GDM1 (cell line): ENCODE results near the gene TMEM175.
"Not testable (repeated sequence)": the region's sequence is repeated elsewhere in the genome, so short reads cannot be mapped to it uniquely, and the experiment has no call there.

Experiments
- DNase-seq: peaks from one replicate; lab custom pipeline; 2025; lab: John Stamatoyannopoulos, UW

TMEM175 gene

DNA sequence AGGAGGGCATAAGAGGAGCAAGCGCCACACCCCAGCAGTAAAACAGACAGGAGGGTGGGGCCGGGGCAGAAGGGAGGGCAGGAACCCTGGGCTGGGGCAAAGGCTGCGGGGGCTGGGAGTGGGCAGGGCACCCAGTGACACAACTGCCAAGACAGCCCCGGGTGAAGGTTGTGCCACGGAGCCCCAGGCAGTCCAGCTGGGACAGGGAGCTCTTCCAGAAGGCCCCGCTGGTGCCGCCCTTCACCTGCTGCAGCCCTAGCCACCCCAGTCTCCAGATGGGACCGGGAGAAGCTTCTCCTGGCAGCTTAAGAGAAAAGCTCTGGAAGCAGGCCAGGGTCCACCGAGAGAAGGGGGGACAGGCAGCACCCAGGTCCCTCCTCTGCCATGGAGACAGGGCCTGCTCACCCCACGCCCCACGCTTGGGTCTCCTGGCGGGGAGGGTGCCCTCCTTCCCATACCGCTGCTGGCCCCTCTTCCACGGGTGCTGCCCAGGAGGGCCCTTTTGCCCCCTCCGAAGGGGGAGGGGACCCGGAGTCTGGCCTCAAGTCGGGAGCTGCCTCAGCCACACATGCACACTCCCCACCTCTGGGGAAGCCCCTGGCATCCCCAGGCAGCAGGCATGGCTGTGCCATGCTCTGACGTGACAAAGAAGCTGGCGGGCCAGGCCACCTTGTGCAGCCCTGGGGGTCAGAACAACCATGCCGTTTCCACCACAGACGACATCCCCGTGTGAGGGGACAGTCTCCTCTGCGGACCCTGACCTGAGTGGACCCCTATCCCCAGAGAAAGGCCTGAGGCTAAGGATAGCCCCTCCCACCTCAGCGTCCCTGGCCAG is 39.6 kb downstream of the TMEM175 start:
- no peak for DNase-seq

DNA sequence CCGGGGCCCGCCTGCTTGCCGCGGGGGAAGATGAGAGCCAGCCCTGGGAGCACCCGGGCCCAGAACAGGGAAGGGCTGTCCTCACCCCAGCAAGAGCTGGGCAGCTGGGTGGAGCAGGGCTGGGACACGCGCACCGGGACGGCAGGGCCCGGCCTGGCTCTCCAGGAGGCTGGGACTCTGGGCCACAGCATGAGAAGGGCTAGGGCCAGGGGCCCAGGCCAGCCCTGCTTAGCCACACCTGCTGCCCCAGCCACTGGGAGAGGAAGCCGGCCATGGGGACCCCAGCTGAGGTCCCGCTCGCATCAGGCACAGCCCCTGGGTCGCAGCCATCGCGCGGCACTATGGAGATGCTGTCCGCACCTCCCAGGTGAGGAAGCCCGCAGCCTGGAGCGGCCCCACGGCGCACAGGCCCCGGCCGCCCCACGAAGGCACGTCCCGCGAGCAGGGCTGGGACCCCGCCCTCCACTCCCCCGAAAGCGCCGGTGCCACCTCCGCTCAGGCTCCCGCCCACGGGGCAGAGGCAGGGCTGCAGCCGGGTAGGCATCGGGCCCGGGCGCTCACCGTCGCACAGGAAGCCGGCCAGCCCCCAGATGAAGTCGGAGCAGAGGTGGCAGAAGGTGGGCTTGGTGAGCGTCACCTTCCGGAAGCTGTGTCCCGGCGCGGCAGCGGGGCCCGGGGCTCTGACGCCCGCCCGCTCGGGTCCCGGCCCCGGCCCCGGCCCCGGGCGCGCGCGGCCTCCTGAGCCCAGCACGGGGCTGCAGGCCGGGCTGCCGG is 40.6 kb downstream of the TMEM175 start:
- no peak for DNase-seq

DNA sequence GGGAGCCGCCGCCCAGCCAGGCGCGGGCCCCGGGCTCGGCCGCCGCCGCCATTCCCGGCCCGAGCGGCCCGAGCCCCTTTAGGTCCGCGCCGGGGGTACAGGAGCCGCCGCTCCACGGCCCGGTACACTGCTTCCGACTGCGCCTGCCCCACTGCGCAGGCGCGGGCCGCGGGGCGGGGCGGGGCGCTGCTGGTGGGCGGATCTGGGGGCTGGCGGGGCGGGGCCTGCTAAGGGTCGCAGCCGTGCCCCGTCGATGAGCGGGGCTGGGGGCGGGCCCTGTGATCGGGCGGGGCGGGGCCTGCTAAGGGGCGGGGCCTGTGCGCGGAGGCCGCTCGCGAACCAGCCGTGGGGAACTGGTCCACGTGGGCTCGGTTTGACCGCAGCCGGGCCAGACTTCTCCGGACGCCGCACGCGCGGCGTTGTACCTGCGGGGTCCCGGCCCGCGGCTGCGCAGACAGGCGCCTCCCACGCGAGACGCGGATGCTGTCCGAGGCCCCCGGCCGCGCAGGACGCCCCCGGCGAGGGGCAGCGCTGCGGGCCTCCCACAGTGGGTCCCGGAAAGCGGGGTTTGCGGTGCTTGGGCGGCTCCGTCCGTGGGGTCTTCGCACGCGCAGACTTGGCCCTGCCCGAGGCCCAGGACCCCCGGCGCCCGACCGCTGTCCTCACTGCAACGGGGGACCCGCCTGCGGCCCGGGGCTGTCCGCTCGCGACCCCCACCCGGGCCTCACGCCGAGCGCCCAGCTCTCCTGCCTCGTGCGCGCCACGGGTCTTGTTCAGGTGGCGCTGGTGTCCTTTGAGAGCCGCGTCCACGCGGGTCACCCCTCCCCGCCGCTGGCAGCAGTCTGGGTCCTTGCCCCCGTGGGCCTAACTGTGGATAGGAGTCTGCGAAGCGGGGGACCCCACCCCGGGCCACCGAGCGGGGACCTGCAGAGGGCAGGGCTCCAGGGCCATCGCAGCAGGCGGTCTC is 41.5 kb downstream of the TMEM175 start, which contains the start of gene DGKQ:
TSS of gene DGKQ (minus strand) at position 139 of the 967 bp plus-strand sequence. CDS start at position 52, 87 bp downstream.
- peak; percentile 81 for DNase-seq

DNA sequence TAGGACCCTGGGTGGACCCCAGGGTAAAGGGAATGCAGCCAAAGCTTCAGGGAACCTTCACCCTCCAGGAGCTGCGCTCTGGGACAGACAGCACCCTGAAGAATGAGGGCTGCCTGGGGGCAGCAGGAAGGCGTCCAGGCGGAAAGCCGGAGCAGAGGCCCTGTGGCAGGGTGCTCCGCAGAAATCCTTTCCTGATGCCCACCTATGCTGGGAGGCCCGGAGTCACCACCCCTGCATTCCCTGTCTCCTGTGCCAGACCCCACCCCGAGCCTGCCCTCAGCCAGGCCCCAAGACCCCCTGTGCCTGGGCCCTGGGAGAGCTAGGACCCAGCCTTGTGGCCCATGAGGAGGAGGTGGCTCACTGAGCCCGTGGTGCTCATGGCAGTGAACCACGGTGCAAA is 42.4 kb downstream of the TMEM175 start:
- DNase-seq: no peak

DNA sequence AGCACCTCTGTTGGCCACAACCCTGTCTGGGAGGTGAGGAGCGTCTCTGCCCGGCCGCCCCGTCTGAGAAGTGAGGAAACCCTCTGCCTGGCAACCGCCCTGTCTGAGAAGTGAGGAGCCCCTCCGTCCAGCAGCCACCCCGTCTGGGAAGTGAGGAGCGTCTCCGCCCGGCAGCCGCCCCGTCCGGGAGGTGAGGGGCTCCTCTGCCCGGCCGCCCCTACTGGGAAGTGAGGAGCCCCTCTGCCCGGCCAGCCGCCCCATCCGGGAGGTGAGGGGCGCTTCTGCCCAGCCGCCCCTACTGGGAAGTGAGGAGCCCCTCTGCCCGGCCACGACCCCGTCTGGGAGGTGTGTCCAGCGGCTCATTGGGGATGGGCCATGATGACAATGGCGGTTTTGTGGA is 43.8 kb downstream of the TMEM175 start:
- not testable (repeated sequence) for DNase-seq

DNA sequence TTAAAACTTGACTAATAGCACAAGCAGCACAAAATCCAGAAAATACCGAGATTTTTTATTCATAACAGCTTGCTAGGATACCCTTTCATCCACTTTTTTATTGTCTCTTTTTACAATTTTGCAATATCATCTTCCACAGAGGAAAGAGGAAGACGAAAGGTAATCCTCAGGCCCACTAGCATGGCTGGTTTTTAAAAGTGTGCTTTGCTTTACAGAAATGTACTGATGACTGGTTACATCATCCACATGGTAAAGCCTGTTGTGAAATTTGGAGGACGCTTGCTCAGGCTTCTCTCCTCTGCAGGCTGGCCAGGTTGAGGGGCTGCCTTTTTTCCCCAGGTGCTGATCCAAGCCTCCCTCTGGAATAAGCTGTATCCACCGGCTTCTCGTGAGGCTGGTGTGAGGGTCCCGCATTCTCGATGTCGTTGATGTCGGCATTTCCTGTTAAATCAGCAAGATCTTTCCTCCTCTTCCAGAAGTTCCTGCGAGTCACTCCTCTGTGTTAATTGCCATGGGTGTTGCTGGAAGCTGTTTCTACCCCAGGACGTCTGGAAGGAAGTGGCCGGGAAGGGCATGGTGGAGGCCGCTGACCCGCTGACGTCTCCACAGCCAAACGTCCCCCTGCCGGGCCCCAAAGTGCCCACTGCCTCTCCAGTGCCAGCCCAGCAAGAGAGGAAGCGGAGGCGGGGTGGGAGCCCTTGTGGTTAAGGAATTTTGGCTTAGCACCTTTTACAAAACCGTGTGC is 46.9 kb downstream of the TMEM175 start:
- DNase-seq: no peak

DNA sequence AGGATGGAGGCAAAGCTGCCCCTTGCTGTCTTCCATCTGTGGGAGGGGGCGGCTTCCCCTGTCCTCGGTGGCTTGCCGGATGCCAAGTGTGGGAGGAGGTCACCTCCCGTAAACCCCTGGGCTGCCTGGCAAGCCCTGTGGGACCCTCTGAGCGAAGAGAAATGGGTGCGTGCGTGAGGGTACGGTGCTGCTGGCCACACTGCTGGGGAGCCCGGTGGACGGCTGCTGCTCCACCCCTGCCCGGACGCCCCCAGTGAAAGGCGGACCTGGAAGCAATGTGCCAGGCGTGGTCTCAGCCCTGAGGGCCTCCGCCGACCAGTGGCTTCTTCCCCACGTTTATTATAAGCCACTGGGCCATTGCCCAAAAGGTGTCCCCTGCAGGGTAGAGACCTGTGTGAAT is 50.0 kb downstream of the TMEM175 start:
- no peak for DNase-seq

DNA sequence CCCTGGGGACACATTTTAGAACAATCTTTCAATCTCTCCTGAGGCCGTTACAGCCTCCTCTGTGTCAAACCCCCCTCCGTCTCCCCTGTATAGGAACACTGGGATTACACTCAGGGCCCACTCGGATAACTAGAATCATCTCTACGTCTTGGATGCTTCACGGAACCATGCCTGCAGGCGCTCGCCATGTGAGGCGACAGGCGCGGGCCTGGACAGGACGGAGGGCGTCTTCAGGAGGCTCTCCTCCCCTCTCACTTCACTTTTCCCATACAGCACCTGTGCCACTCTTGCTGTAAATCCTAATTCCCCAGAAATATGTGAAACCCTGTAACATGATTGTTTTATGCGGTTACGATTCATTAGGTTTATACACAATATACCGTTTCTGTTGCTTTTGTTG is 50.6 kb downstream of the TMEM175 start:
- no peak for DNase-seq

DNA sequence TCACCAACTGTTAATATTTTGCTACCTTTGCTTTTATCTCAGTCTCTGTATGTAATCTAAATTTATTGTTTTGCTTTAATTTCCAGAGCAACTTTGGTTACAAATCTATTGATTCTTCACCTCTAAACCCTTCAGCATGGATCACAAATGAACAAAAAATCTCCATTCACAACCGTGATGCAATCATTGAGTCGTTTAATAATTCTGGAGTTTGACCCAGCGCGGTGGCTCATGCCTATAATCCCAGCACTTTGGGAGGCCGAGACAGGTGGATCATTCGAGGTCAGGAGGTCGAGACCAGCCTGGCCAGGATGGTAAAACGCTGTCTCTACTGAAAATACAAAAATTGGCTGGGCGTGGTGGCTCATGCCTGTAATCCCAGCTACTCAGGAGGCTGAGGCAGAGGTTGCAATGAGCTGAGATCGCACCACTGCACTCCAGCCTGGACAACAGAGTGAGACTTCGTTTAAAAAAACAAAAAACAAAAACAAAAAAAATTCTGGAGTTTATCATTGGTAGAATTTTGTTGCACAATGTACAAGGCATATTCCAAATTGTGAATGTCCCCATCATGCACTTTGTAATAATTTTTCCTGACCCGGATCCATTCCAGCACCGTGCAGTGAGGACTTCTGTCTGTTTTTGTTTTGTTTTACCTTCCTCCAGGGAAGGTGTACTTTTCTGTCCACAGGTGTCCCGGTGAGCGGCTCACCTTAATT is 52.2 kb downstream of the TMEM175 start:
- no peak for DNase-seq

DNA sequence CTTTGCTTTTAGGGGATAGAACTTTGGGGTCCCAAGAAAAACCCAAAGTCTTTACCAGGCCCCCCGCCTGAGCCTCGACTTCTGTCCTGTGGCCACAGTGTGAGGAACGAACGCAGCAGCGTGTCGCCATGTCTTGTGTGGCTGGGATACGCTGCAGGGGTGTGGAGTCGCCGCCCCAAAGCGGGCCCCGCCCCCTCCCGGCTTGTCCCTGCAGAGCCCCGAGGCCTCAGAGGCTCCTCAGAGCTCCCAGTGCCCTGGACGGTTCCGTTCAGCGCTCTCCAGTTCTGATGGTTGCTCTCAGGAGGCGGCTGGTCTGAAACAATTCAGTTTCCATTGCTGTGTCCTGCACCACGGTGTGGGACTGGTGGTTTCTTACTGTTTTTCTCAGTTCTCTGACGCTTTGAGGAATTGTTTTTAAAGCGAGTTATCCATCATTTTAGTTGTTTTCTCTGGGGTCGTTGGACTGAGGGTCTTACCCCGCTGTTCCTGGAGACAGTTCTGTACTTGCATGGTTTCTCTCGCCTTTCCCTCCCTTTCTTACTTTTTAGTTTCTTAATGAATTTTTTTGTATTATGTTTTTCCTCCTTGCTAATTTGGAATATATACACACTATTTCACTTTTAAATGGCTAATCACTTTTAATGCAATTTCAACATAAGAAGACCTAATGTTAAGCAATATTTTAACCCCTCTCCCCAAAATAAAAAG is 53.0 kb downstream of the TMEM175 start:
- DNase-seq: no peak

DNA sequence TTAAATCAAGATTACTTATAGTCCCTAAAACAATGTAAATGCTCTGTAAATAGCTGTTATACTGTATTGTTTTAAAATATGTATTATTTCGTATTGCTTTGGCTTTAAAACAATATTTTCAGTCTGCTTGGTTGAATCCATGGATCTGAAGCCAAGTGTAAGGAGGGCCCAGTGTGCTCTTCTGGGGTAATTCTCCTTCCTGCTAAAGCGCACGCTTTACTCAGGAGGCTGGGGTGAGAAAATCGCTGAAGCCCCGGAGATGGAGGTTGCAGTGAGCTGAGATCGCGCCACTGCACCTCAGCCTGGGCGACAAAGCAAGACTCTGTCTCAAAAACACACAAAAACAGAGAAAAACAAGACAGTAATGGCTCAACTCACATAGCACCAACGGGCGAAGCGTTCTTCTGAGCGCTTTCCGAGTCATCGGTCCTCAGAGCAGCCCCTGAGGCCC is 54.2 kb downstream of the TMEM175 start:
- DNase-seq: no peak

DNA sequence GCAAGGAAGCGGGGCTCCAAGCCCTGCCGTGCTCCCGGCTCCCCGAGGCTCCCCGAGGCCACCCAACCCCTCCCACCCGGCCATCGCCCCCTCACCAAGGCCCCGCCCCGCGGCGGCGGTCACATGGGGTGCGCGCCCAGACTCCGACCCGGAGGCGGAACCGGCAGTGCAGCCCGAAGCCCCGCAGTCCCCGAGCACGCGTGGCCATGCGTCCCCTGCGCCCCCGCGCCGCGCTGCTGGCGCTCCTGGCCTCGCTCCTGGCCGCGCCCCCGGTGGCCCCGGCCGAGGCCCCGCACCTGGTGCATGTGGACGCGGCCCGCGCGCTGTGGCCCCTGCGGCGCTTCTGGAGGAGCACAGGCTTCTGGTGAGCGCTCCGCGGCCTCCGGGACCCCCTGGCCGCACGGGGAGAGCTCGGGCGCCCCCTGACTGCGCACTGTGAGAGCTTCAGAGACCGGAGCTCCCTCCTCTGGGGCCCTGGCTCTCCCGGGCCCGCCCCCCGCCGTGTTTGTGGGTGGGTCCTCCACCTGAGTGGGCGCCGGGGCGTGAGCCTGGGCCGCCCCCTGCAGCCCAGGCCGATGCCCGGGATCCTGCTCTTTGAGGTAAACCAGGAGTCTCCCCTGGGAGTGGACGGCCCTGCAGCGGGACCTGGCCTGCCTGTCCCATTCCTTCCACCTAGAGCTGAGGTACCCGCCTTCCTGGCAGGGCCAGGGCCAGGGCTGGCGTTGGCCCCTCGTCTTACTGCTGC is 54.8 kb downstream of the TMEM175 start, which contains the start of gene IDUA:
TSS of gene IDUA (plus strand) at position 166 of the 745 bp plus-strand sequence. CDS start at position 207, 41 bp downstream.
- DNase-seq: peak; percentile 80

DNA sequence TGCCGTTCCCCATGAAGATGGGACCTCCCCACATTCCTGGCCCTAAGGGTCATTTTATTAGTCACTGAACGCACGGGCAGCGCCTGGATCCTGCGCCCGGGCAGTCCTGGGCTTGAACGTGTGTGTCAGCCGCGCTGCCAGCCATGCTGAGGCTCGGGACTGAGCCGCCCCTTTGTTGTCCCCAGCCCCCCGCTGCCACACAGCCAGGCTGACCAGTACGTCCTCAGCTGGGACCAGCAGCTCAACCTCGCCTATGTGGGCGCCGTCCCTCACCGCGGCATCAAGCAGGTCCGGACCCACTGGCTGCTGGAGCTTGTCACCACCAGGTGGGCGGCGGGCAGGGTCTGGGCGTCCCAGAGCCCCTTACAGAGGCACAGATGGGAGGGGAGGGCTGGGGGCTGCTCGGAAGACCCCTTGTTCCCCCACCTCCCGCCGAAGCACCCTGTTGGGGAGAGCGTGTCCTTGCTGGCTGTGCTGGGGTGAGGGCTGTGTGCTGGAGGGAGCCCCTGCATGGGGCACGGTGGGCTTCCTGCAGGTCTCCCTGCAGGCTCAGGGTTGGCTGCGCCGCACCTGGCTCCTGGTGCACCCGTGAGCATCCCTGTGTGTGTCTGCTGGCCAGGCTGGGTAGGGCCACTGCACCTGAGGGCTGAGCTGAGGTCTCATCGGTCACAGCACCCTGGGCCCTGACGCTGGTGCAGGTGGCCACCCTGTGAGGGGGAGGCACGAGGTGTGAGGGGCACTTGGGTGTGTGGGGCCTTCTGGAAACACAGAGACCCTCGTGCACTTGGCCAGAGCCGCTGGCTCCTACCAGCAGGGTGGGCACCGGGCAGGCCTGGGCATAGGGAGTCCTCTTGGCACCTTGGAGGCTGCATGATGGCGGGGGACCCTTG is 55.6 kb downstream of the TMEM175 start:
- no peak for DNase-seq

DNA sequence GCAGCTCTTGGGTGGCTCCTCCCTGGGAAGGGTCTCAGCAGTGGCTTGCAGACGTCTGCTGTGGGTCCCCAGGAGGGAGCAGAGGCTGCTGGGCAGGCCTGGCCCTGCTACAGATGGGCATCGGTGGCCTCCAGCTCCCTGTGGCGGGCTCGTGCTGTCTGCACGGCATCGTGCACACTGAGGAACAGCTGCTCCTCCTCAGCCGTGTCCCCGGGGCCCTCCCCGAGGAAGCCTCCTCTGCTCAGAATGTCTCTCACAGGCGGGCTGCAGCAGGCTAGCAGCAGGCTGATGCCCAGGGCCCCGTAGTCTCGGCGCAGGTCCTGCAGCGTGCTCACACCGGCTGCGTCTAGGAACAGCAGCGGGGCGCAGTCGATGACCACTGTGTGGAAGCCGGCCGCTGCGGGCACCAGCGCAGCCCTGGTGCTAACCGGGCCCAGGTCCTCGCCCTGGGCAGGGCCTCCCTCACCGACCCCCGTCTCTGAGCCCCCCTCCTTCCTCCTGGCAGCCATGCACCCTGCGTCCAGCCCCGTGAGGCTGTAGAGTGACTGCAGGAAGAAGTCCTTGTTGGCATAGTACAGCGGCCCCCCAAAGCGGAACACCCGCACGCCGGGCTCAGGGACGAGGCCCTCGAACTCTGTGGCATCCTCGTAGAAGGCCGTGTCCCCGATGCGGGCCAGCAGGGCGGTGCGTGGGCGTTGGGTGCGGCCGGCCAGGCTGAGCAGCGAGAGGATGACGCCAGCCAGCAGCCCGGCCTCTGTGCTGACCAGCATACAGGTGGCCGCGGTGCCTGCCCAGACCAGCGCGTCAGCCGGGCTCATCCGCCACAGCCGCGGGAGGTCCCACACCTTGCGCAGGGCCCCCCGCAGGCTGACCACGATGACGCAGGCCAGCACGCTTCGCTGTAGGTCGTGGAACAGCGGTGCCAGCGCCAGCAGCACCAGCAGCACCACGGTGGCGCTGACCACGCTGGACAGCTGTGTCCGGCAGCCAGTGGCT is 56.8 kb downstream of the TMEM175 start:
- no peak for DNase-seq

DNA sequence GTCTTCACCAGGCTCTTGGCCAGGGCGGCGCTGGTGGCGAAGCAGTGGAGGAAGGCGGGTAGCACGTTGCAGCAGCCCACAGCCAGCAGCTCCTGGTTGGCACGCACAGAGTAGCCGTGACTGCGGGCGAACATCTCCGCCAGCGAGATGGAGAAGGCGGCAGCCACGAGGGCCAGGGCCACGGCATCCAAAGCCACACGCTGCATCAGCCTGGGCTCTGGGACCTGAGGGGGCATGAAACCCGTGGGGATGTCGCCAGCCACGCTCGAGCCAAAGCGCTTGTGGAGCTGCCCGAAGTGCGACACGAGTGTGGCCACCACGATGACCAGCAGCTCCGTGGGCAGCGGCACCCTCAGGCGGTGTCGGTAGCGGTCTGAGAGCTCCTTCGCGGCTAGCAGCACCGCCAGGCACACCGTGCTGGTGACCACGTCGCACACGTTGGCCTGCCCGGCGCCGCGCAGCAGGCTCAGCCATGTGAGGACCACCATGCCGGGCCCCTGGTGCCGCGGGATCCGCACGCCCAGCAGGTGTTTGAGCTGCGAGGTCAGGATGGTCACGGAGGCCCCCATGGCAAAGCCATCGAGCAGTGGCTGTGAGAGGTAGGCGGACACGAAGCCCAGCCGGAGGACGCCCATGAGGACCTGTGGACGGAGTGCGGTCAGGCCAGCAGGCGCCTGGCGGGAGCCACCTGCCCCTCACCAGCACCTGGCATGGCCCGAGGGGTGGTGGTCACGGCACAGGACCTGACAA is 57.6 kb downstream of the TMEM175 start:
- no peak for DNase-seq
